Ramos (cell line): Measurements from ENCODE around the gene HLA-DQB2.
"Not testable (repeated sequence)": the region's sequence is repeated elsewhere in the genome, so short reads cannot be mapped to it uniquely, and the experiment has no call there.

ENCODE experiments used
- in situ Hi-C: fragments of 300-500 bp; cut with MboI; formaldehyde crosslinking; loops from one replicate; pipeline ENCODE4 v1.14.3; 2022; ENCODE audit warnings: low sequenced_read_pairs; ENCODE audit not compliant: unreplicated experiment

HLA-DQB2 gene

DNA sequence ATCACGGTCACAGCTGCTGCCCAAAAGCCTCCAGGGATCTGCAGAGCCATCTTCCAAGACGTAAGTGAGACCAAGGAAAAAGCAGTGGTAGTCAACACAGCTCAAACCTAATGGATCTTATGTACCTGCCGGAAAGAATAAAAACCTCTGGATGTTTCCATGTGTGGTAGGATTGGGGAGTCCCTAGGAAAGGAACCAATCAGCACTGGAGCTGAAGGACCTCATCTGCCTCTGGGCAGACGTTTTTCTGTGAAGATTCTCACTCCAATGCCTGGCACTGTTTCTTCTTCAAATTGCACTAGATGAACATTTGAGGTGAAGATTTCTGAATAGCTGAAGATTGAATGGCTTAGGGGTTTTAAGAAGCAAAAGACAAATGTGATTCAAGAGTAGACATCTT, at the start of gene HLA-DQB2:
Gene HLA-DQB2, minus strand, starts transcription at position 112 of the 400 bp plus-strand sequence. Its CDS starts 62 bp downstream, at position 50.
- in situ Hi-C loops: no loop called here

DNA sequence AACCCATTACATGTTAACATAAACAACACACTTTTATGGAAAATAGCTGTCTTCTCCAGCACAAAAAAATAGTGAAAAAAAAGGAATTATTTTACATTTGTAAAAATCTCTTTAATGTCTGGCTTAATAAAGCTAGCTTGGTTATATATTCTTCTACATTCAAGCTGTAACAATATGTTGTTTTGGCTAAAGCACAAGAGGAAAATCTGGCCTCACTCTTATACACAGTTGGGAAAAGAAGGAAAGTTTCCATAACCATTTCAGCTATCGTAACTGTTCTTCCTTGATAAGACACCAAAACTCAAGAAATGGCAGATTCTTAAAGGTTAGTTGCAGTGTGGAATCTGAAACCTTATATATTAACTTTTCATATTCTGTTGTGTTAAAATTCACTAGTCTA, 45.8 kb upstream of the HLA-DQB2 start:
- in situ Hi-C loops: no loop called here

DNA sequence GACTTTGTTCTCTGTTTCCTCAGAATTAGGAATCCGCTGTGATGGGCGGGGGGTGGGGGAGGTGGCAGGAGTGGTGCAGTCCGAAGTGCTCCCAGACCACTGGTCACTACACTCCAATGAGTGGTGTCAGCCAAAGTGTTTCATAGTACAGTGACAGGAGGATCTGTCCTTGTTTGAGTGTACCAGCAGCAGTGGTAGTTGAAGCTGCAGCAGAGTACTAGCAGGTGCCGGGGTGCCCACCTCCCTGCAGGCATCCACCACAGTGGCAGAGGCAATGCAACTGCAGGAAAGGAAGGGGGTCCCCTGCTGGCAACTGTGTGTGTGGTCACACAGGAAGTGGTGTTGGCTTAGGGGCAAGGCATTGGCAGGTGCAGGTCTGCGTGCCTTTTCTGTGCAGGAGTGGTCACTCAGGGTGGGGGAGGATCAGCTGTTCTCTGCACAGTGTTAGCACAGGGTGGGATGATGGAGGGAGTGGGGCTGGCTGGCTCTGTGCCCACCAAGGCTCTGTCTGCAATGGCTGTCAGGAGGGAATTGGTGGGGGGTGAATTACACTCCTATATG, 43.8 kb upstream of the HLA-DQB2 start:
- in situ Hi-C loops: no loop called here

DNA sequence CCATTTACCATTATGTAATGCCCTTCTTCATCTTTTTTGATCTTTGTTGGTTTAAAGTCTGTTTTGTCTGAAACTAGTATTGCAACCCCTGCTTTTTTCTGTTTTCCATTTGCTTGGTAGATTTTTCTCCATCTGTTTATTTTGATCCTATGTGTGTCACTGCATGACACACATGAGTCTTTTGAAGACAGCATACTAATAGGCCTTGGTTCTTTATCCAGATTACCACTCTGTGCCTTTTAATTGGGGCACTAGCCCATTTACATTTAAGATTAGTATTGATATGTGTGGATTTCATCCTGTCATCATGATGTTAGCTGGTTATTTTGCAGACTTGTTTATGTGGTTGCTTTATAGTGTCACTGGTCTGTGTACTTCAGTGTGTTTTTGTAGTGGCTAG, 42.1 kb upstream of the HLA-DQB2 start:
- in situ Hi-C loops: not testable (repeated sequence)

DNA sequence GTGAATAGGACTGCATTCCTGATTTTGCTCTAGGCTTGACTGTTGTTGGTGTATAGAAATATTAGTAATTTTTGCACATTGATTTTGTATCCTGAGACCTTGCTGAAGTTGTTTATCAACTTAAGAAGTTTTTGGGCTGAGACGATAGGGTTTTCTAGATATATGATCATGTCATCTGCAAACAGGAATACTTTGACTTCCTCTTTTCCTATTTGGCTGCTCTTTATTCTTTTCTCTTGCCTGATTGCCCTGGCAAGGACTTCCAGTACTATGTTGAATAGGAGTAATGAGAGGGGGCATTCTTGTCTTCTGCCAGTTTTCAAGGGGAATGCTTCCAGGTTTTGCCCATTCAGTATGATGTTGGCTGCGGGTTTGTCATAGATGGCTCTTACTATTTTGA, 40.1 kb upstream of the HLA-DQB2 start:
- in situ Hi-C loops: no loop called here

DNA sequence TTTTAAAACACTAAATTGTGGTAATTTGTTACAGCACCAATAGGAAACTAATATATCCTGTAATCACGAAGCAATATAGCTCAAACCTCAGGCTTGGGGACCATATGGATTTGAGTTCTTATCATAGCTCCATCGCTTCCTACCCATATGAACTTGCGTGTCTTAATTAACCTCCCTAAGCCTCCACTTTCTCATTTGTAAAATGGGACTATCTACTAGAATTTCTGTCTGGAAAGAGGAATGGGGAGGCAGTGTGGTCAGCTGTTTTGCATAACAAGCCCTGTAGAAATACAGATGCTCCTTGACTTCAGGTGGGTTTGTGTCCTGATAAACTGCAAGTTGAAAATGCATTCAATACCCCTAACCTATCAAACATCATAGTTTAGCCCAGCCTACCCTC, 36.4 kb upstream of the HLA-DQB2 start:
- in situ Hi-C loops: loop anchor here (25.0 kb wide), 1 partner anchor 562 kb away; no protein-coding TSS in a partner anchor

DNA sequence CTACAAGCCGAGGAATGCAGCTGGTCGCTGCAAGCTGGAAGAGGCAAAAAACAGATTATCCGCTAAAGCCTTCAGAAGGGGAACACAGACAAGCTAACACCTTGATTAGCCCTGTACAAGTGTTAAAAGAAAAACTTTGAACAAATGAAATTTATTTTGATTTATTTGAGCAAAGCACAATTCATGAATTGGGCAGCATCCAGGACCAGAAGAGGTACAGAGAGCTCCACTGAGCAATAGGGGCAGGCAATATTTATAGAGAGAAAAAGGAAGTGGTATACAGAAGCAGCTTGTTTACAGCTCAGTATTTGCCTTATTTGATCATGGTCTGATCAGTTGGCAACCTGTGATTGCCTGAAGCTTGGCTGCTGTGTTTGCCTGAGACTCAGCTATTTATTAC, 35.8 kb upstream of the HLA-DQB2 start:
- in situ Hi-C loops: loop anchor here (25.0 kb wide), 1 partner anchor 562 kb away; no protein-coding TSS in a partner anchor

DNA sequence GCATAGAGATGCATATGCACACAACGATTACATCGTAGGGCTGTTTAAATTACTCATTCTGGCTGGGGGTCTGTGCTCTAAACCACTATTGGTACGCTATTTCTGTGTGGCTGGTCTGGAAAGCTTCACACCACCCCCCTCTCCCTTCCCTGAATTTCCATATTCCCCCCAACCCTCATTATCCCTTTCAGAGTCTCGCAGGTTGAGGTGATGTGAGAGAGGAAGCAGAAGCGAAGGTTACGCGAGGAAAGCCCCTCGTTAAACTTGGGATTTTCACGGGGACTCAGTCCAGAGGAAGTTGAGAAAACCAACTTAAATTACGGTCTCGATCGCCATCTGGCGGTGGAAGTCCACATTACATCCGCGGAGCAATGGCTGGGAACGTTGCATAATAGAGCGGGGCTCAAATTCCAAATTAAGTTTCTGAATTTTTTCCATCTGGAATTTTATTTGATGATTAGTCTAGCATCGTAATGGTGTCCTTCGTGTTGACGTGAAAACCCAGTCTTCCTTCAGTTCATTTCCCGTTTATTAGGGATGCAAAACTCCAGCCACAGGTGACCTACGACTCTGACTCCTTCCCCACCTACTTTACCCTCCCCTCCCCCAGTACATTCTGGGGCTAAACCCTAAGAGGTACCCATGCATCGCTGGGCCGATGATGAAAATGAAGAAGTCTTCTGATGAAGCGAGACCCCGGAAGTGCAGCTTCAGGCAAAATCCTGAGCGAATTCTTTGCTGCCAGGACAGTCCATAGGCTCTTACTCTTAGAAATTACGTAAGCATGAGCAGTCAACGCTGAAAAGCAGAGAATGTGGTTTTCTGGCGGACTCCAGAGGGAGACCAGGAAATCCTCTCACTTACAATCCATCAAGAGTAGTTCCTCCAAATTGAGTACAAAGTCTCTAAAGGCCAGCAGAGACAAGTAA, 33.8 kb upstream of the HLA-DQB2 start:
- in situ Hi-C loops: loop anchor here (25.0 kb wide), 1 partner anchor 560 kb away; no protein-coding TSS in a partner anchor

DNA sequence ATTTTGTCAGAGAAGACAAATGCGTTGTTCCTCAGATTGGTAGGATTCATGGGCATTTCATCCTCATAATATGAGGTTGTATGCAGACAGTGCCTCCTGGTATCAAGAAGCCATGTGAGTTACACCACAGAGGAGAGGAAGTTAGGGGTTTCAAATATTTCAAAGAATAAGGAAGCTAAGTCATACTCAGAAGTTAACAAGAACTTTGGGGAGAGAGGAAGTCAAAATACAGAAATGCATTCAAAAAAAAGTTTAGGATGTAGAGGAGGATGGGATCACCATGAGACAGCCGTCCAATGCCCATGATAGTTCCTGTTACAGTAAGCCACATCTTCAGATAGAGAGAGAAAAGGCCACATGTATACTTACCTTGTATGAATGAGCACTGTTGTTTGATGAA, 31.2 kb upstream of the HLA-DQB2 start:
- in situ Hi-C loops: loop anchor here (5.0 to 25.0 kb wide), 3 partner anchors 77 to 557 kb away; no protein-coding TSS in a partner anchor

DNA sequence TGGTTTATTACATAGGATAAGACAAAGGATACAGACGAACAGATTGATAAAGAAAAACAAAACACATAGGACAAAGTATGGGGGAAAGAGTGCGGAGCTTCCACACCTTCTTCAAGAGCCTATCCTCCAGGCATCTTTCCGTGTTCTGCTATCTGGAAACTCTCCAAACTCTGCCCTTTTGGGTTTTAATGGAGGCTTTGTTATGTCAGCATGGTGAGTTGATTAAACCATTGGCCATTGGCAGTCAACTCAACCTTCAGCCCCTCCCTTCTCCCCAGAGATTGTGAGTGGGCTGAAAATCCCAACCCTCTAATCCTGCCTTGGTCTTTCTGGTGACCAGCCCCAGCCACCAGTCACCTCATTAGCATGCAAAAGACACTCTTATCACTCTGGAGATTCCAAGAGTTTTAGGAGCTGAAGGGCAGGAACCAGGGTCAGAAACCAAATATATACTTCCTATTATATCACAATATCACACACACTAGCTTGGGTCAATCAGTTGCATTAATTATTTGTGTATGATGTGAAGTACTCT, 29.6 kb upstream of the HLA-DQB2 start:
- in situ Hi-C loops: loop anchor here (5.0 to 25.0 kb wide), 3 partner anchors 76 to 556 kb away; no protein-coding TSS in a partner anchor

DNA sequence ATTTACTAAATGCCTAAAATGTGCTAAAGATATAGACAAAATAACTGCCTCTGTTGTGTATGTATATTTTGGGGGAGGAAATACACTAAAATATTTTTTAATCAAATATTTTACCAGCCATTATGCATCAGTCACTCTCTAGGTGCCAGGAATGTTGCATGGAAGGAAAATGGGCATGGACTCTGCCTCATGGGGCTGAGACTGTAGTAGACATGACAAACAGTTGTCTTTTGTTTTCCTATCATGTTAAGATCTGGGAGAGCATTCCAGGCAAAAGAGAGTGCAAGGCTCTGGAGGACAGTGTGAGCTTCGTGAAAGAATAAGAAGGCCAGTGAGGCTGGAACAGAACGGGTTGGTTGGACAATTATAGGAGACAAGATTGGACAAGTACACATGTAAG, 27.0 kb upstream of the HLA-DQB2 start:
- in situ Hi-C loops: loop anchor here (5.0 to 25.0 kb wide), 3 partner anchors 73 to 553 kb away; no protein-coding TSS in a partner anchor

DNA sequence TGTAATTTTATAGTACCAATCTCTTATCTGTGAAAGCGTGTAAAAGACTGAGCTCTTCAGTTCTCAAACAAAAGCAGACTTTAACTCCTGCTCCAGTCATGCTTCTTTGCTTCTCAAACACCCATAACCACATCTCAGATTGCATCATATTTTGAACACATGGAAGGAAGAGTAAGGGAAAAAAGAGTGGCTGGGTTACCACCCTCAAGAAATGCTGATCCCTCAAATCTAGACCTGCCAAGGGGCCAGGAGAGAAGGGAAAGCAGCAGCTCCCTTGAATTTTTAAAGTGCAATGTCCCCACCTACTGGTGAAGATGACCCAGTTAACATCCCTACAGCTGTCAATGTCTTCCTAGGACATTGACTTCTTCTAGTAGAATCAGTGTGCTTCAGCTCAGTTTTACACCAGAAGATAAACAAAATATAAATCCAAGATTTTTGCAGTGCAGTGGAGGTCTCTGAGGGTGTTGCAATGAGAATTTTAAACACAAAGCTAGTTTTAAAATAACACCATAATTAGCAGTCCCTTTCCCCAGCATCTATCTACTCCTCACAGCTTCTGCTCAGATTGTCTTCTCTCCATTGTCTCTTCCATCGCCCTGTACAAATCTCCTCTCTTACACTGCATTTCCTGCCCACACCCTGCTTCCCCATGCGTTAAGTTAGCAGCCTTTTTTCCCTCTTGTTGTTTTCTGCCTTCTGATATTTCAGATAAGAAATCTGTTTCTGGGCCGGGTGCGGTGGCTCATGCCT, 22.6 kb upstream of the HLA-DQB2 start:
- in situ Hi-C loops: loop anchor here (25.0 kb wide), 1 partner anchor 549 kb away; no protein-coding TSS in a partner anchor

DNA sequence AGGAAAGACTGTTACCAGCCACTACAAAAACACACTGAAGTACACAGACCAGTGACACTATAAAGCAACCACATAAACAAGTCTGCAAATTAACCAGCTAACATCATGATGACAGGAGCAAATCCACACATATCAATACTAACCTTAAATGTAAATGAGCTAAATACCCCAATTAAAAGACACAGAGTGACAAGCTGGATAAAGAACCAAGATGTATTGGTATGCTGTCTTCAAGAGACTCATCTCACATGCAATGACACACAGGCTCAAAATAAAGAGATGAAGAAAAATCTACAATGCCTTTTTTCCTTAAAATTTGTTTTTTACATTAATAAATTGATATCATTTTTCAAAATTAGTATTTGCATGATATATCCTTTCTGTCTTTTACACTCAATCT, 19.6 kb upstream of the HLA-DQB2 start:
- in situ Hi-C loops: loop anchor here (25.0 kb wide), 1 partner anchor 546 kb away; no protein-coding TSS in a partner anchor

DNA sequence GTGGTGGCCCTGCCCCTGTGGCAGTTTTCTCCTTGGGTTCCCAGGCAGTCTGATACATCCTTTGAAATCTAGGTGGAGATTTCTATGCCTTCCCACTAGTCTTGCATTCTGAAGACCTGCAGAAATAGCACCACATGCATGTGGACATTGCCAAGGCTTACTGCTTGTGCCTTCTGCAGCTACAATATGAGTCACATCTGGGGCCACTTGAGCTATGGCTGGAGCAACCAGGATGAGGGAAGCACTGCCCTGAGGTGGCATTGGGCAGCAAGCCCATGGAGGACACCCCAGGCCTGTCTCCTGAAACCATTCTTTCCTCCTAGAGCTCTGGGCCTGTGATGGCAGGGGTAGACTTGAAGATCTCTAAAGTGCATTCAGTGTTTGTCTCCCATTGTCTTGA, 15.7 kb upstream of the HLA-DQB2 start:
- in situ Hi-C loops: loop anchor here (25.0 kb wide), 1 partner anchor 542 kb away; no protein-coding TSS in a partner anchor

DNA sequence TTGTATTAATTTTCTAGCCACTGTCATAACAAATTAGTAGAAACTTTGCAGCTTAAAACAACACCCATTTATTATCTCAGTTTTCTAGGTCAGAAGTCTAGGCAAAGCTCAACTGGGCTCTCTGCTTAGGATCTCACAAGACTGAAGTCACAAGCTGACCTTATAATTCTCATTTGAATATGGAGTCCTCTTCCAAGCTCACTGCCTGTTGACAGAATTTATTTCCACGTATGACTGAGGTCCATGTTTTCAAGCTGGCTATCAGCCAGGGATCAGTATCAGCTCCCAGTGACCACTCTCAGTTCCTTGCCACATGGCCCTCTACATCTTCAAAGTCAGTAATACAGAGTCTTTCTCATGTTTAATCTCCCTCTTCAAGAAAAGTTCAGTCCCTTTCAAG, 11.7 kb upstream of the HLA-DQB2 start:
- in situ Hi-C loops: loop anchor here (25.0 kb wide), 1 partner anchor 538 kb away; no protein-coding TSS in a partner anchor

DNA sequence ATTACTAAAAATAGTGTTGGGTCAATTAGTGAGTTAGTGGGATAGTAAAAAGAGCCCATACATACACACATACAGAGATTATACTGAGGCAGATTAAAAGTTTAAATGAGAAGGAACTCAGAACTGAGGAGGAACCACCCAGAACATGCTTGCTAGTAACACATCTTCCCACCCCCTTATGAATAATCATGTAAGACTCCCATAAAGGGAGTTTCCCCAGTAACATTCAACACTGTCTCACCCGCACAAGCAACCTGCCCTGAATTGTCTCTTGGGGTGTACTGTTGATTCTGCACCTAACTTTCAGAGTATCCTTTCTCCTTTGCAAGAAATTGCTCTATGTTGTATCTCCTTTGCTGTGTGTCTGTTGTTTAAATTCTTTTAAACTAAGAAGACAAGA, 11.1 kb upstream of the HLA-DQB2 start:
- in situ Hi-C loops: no loop called here

DNA sequence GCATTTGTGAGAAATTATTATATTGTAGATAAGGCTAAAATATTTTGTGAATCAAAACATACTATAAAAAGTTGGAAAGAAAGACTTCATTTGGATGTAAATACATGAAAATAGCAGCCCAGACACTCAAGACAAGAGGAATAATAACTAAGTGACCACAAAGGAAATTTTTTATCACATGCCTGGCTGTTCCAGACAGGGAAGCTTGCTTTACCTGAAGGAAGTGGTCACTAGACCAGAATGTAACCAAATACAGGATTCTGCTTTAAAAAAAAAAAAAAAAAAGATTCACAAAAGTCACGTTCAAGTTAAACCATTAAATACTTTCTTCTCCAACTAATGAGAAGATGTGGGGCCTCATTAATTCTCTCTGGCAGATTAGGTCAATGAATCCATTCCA, 9.3 kb upstream of the HLA-DQB2 start:
- in situ Hi-C loops: no loop called here

DNA sequence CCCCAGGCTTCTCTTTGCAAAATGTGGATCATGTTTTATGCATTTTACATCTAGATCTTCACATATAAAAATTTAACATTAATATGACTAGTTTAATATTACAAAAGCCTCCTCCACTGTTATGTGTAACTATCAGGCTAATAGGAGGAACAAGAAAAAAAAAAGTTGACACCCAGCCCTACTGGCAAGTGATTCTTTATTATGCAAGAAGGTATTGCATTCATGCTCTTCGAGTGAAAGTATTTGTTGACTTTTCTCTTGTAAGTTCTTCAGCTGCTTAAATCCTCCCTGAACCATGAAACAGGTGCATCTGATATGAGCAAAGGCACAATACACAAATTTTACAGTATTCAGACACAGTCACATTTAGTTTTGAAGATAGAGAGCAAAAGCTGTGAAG, 716 bp upstream of the HLA-DQB2 start:
- in situ Hi-C loops: no loop called here

DNA sequence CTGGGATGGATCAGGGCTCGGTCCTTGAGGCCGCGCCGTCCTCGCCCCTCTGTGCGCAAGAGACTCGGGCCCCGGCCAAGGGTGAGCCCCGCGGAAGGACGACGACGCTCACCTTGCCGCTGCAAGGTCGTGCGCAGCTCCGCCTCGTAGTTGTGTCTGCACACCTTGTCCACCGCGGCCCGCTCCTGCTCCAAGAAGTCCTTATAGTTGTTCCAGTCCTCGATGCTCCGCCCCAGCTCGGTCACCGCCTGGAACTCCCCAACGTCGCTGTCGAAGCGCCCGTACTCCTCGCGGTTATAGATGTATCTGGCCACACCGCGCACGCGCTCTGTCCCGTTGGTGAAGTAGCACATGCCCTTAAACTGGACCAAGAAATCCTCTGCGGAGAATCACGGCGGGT, 1.8 kb downstream of the HLA-DQB2 start:
- in situ Hi-C loops: no loop called here

DNA sequence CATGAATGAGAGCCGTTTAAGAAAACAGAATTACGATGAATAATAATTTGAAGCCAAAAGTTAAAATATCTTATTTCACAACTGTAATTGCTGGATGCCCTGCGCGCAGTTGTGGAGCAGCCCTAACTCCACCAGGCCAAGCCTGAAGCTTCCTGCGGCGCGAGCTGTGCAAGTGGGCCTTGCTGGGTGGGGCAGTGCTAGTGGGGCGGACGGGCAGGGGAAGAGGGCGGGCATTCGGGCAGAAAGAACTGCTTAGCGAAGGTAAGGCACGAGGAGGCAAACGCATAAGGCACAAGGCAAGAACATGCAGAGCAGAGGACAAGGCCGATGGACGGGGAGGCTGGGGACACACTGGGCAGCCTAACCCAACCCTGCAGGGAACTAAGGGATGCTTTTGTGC, 2.3 kb downstream of the HLA-DQB2 start:
- in situ Hi-C loops: no loop called here
